Vagina (tissue), 2 donors: ENCODE data around the gene CENPF.

Experiments
- POLR2A ChIP-seq, 2 donors: fragments of 450-650 bp; IDR thresholded peaks; one replicate each; pipeline ENCODE4 v1.6.1; 2017; ENCODE audit warnings: antibody characterized with exemption in 2 of 2, mild to moderate bottlenecking in 2 of 2, moderate library complexity in 2 of 2
- TF ChIP-seq, protein P1 (sequence below), 3 experiments: fragments of 450-650 bp in 2 of 3; fragments of 200-600 bp in 1 of 3; sonication (generic) in 1 of 3; IDR thresholded peaks; one replicate each; pipeline ENCODE4 v1.5.1; 2017 to 2019; ENCODE audit warnings: antibody characterized with exemption in 3 of 3, mild to moderate bottlenecking in 2 of 3, moderate library complexity in 2 of 3

DNA sequence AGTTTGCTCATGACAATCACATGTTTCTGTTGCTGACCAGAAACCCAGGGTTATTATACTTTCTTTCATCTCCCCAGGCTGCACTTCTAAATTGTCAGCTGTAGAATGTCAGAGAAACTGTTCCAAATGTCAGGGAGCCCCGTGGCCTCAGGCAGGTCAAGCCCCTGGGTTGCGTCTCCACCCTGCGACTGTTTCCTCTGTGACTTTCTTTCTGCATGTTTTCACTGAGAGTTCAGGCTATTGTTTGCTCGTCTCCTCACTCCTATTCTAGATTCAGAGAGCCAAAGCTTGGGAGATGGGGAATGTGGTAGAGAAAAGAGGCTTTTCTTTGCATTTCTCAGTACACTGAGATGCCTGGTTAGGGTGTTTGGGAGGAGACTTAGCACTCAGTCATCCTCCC lies 97.4 kb downstream of the CENPF start:
- TF ChIP-seq, protein P1, sequence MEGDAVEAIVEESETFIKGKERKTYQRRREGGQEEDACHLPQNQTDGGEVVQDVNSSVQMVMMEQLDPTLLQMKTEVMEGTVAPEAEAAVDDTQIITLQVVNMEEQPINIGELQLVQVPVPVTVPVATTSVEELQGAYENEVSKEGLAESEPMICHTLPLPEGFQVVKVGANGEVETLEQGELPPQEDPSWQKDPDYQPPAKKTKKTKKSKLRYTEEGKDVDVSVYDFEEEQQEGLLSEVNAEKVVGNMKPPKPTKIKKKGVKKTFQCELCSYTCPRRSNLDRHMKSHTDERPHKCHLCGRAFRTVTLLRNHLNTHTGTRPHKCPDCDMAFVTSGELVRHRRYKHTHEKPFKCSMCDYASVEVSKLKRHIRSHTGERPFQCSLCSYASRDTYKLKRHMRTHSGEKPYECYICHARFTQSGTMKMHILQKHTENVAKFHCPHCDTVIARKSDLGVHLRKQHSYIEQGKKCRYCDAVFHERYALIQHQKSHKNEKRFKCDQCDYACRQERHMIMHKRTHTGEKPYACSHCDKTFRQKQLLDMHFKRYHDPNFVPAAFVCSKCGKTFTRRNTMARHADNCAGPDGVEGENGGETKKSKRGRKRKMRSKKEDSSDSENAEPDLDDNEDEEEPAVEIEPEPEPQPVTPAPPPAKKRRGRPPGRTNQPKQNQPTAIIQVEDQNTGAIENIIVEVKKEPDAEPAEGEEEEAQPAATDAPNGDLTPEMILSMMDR (IDR thresholded peaks at IDR 0.05): no peak
- no peak for TF ChIP-seq POLR2A (IDR thresholded peaks at IDR 0.05)
